ENCODE data around the gene LEMD2.

The LEMD2 gene

GRCh38 chr6:33754222-33754621 lies 34.7 kb downstream of the LEMD2 start:
- Histone ChIP-seq H3F3A (ENCODE audit: insufficient read depth, low read length) (no peaks in the 10 kb centered on the region), H3K4me1 (ENCODE audit: insufficient read depth, low read length, severe bottlenecking) (no peaks in the 10 kb centered on the region), H3K4me2 (ENCODE audit: low read length) (no peak overlapping the region), H2AFZ (ENCODE audit: low read length) (no peak overlapping the region), H3K27ac (ENCODE audit: low read depth, low read length, poor library complexity, severe bottlenecking) (no peak overlapping the region), H3K4me3 (ENCODE audit: low read depth, low read length, poor library complexity, severe bottlenecking) (no peak overlapping the region), H3K9ac (ENCODE audit: low read length) (no peak overlapping the region), H4K20me1 (ENCODE audit: insufficient read depth, low read length) (no peaks in the 10 kb centered on the region), H3K79me2 (ENCODE audit: insufficient read depth, low read length) (no peaks in the 10 kb centered on the region), H3K36me3 (ENCODE audit: insufficient read depth, low read length) (no peaks in the 10 kb centered on the region), H3K9me2 (ENCODE audit: low read depth, low read length) (no peaks in the 10 kb centered on the region), H3K9me3 (ENCODE audit: low read length) (no peaks in the 10 kb centered on the region), H3K27me3 (ENCODE audit: insufficient read depth, low read length) (no peaks in the 10 kb centered on the region; the same call in 1 of the 2 replicates)
- no peak for TF ChIP-seq CTCF (IDR thresholded peaks at IDR 0.05; ENCODE audit: low read length)
- no peak for TF ChIP-seq EZH2 (IDR thresholded peaks at IDR 0.05; ENCODE audit: borderline replicate concordance, low read length)

- Histone ChIP-seq H2AFZ (ENCODE audit: low read length) (no peak overlapping the region), H3K27me3 (ENCODE audit: insufficient read depth, low read length) (peaks cover 1% of the 10 kb centered on the region; the same call in 1 of the 2 replicates), H3K9ac (ENCODE audit: low read length) (no peak overlapping the region), H3K9me2 (ENCODE audit: low read depth, low read length) (no peaks in the 10 kb centered on the region), H3K4me2 (ENCODE audit: low read length) (no peak overlapping the region), H3K9me3 (ENCODE audit: low read length) (no peaks in the 10 kb centered on the region), H3K36me3 (ENCODE audit: insufficient read depth, low read length) (no peaks in the 10 kb centered on the region), H3K79me2 (ENCODE audit: insufficient read depth, low read length) (no peaks in the 10 kb centered on the region), H3K4me1 (ENCODE audit: insufficient read depth, low read length, severe bottlenecking) (no peaks in the 10 kb centered on the region), H3F3A (ENCODE audit: insufficient read depth, low read length) (no peaks in the 10 kb centered on the region), H3K27ac (ENCODE audit: low read depth, low read length, poor library complexity, severe bottlenecking) (no peak overlapping the region), H3K4me3 (ENCODE audit: low read depth, low read length, poor library complexity, severe bottlenecking) (no peak overlapping the region), H4K20me1 (ENCODE audit: insufficient read depth, low read length) (no peaks in the 10 kb centered on the region)
- TF ChIP-seq CTCF (IDR thresholded peaks at IDR 0.05; ENCODE audit: low read length) (no peak), EZH2 (IDR thresholded peaks at IDR 0.05; ENCODE audit: borderline replicate concordance, low read length) (no peak)
Observed at GRCh38 chr6:33752646-33753015, 36.3 kb downstream of the LEMD2 start.

GRCh38 chr6:33751771-33752645 lies 36.9 kb downstream of the LEMD2 start:
- Histone ChIP-seq H3K36me3 (ENCODE audit: insufficient read depth, low read length) (no peaks in the 10 kb centered on the region), H3K27me3 (ENCODE audit: insufficient read depth, low read length) (peaks cover 6% of the 10 kb centered on the region), H3K27ac (ENCODE audit: low read depth, low read length, poor library complexity, severe bottlenecking) (no peak overlapping the region), H3K79me2 (ENCODE audit: insufficient read depth, low read length) (no peaks in the 10 kb centered on the region), H3K4me2 (ENCODE audit: low read length) (no peak overlapping the region), H2AFZ (ENCODE audit: low read length) (no peak overlapping the region), H3K9ac (ENCODE audit: low read length) (no peak overlapping the region), H3F3A (ENCODE audit: insufficient read depth, low read length) (no peaks in the 10 kb centered on the region), H4K20me1 (ENCODE audit: insufficient read depth, low read length) (no peaks in the 10 kb centered on the region), H3K9me3 (ENCODE audit: low read length) (no peaks in the 10 kb centered on the region), H3K9me2 (ENCODE audit: low read depth, low read length) (no peaks in the 10 kb centered on the region), H3K4me1 (ENCODE audit: insufficient read depth, low read length, severe bottlenecking) (no peaks in the 10 kb centered on the region), H3K4me3 (ENCODE audit: low read depth, low read length, poor library complexity, severe bottlenecking) (no peak overlapping the region)
- no peak for TF ChIP-seq CTCF (IDR thresholded peaks at IDR 0.05; ENCODE audit: low read length)
- TF ChIP-seq EZH2 (IDR thresholded peaks at IDR 0.05; ENCODE audit: borderline replicate concordance, low read length): no peak

All from OCI-LY1 (cell line).